Erythroblast (primary cell): ENCODE measurements around the gene GDPD2.

ENCODE experiments used
- DNase-seq, 2 experiments: peaks; one replicate each; lab custom pipeline; 2025; lab: John Stamatoyannopoulos, UW
- GATA1 ChIP-seq: IDR thresholded peaks from 2 replicates; pipeline ENCODE4 v1.6.1; 2011; ENCODE audit warnings: low read depth, mild to moderate bottlenecking, control low read depth, low read length, moderate library complexity
- POLR2A ChIP-seq: IDR thresholded peaks from 2 replicates; pipeline ENCODE4 v1.6.1; 2011; ENCODE audit warnings: mild to moderate bottlenecking, low read length

GDPD2 gene

GRCh38 chrX:70446380-70447350 is 23.6 kb downstream of the GDPD2 start:
- no peak for DNase-seq
- TF ChIP-seq POLR2A = no peak
- TF ChIP-seq GATA1 = no peak

GRCh38 chrX:70449457-70449966 is 26.4 kb downstream of the GDPD2 start:
- DNase-seq = no peak
- TF ChIP-seq GATA1 = no peak

GRCh38 chrX:70452143-70452733 is 29.1 kb downstream of the GDPD2 start:
- DNase-seq = peak; percentile 60 to 76
- no peak for TF ChIP-seq GATA1
- no peak for TF ChIP-seq POLR2A

- DNase-seq = no peak
- TF ChIP-seq GATA1 (no peak), POLR2A (no peak)
Measured at GRCh38 chrX:70453024-70453618, 30.0 kb downstream of the GDPD2 start.

- TF ChIP-seq GATA1 (no peak), POLR2A (no peak)
- DNase-seq = peak; percentile 16 to 49
Measured at GRCh38 chrX:70454441-70455365, 31.6 kb downstream of the GDPD2 start.

GRCh38 chrX:70455366-70456202 is 32.5 kb downstream of the GDPD2 start:
- TF ChIP-seq GATA1 (no peak), POLR2A (no peak)
- no peak for DNase-seq

- no peak for DNase-seq
- TF ChIP-seq POLR2A (no peak), GATA1 (no peak)
Measured at GRCh38 chrX:70456256-70456655, 33.1 kb downstream of the GDPD2 start.

- DNase-seq = no peak
- TF ChIP-seq POLR2A (no peak), GATA1 (no peak)
Measured at GRCh38 chrX:70461026-70461425, 37.9 kb downstream of the GDPD2 start.

- DNase-seq = no peak
- TF ChIP-seq POLR2A = no peak
- TF ChIP-seq GATA1 = no peak
Measured at GRCh38 chrX:70464051-70464450, 40.9 kb downstream of the GDPD2 start.

- TF ChIP-seq POLR2A (no peak), GATA1 (no peak)
- no peak for DNase-seq
Measured at GRCh38 chrX:70466968-70467367, 43.9 kb downstream of the GDPD2 start.

- DNase-seq = no peak
- TF ChIP-seq GATA1 (no peak), POLR2A (no peak)
Measured at GRCh38 chrX:70468709-70469108, 45.6 kb downstream of the GDPD2 start.

GRCh38 chrX:70470850-70471289 is 47.8 kb downstream of the GDPD2 start:
- no peak for DNase-seq
- TF ChIP-seq GATA1 (no peak), POLR2A (no peak)
